Stimulated activated CD8-positive, alpha-beta memory T cell treated with anti-CD3 and anti-CD28 coated beads, Interleukin-12 subunit alpha, Interleukin-12 subunit beta, amount 100 ng/mL, for 24 hours (primary cell): ENCODE data around the gene KITLG.
"Not testable (repeated sequence)": the region's sequence is repeated elsewhere in the genome, so short reads cannot be mapped to it uniquely, and the experiment has no call there.

Source experiments
- DNase-seq: peaks from one replicate; pipeline ENCODE4 v3.0.0-alpha.2; 2020; ENCODE audit errors: extremely low read depth

The KITLG gene

GRCh38 chr12:88496429-88496828, 83.8 kb downstream of the KITLG start:
- no peak for DNase-seq

- DNase-seq, result no peak
Observed at GRCh38 chr12:88495031-88495430, 85.2 kb downstream of the KITLG start.

GRCh38 chr12:88494520-88494919, 85.8 kb downstream of the KITLG start:
- DNase-seq, result no peak

GRCh38 chr12:88493636-88494035, 86.6 kb downstream of the KITLG start:
- no peak for DNase-seq

GRCh38 chr12:88490425-88490824, 89.8 kb downstream of the KITLG start:
- DNase-seq, result no peak

GRCh38 chr12:88472775-88473174, 107.5 kb downstream of the KITLG start:
- DNase-seq, result no peak

GRCh38 chr12:88472248-88472647, 108.0 kb downstream of the KITLG start:
- DNase-seq, result no peak

- no peak for DNase-seq
Observed at GRCh38 chr12:88471331-88472045, 108.8 kb downstream of the KITLG start.

GRCh38 chr12:88469154-88469553, 111.1 kb downstream of the KITLG start:
- no peak for DNase-seq

GRCh38 chr12:88468581-88468980, 111.7 kb downstream of the KITLG start:
- no peak for DNase-seq

GRCh38 chr12:88466708-88467107, 113.6 kb downstream of the KITLG start:
- DNase-seq, result not testable (repeated sequence)

GRCh38 chr12:88458327-88458726, 121.9 kb downstream of the KITLG start:
- no peak for DNase-seq

- no peak for DNase-seq
Observed at GRCh38 chr12:88453323-88453722, 126.9 kb downstream of the KITLG start.

GRCh38 chr12:88451205-88451604, 129.1 kb downstream of the KITLG start:
- DNase-seq, result no peak

- no peak for DNase-seq
Observed at GRCh38 chr12:88450136-88450535, 130.1 kb downstream of the KITLG start.

GRCh38 chr12:88448337-88448915, 131.8 kb downstream of the KITLG start:
- DNase-seq, result no peak

GRCh38 chr12:88445705-88446394, 134.4 kb downstream of the KITLG start:
- no peak for DNase-seq

GRCh38 chr12:88444481-88444880, 135.8 kb downstream of the KITLG start:
- no peak for DNase-seq
